HG03575 (cell line): ENCODE measurements around the gene FAM222A.

Experiments
- ATAC-seq: cut with Tn5 transposase; IDR thresholded peaks from one replicate; pipeline ENCODE4 v1.9.1; 2021; ENCODE audit not compliant: unreplicated experiment, insufficient number of reproducible peaks, low FRiP score; ENCODE audit errors: extremely low read depth

FAM222A gene

GRCh38 chr12:109713187-109714070 lies at the start of gene FAM222A:
Gene FAM222A (plus strand): TSS chr12:109713825. CDS start chr12:109744147, 30,322 bp downstream.
- ATAC-seq = peak; percentile 82

GRCh38 chr12:109664402-109664801 lies 49.2 kb upstream of the FAM222A start:
- no peak for ATAC-seq

- ATAC-seq = no peak
These were observed 47.6 kb upstream of the FAM222A start for GRCh38 chr12:109666068-109666467.

GRCh38 chr12:109670731-109671130 lies 42.9 kb upstream of the FAM222A start:
- ATAC-seq = no peak

DNA sequence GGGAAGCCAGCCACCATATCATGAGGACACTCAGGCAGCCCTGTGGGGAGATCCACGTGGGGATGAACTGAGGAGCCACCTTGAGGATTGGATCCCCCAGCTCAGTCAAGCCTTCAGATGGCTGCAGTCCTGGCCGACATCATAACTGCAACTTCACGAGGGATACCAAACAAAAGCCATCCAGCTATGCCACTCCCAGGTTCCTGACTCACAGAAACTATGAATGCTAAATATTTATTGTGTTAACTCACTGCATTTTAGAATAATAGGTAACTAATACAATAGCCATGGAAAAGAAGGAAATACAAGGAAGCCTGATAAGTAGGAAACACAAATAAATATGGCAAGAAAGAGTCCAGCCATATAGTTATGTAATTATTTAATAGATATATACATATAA lies 42.1 kb upstream of the FAM222A start:
- no peak for ATAC-seq

DNA sequence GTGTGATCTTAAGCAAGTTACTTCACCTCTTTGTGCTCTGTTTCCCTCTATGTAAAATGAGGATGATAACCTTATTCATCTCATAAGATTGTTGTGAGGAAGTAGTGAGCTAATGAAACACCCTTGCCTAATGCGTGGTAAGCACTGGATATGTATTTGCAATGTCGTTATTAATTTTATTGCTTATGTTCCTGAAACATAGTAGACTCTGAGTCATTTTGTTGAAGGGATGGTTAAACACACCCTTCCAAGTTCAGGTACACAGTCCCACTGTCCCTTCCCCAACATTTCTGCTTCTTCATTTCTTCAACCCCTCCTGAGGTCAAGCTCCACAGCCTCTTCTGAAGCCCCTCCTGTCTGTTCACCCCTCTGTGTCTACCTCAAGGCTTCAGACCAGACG lies 40.2 kb upstream of the FAM222A start:
- no peak for ATAC-seq

DNA sequence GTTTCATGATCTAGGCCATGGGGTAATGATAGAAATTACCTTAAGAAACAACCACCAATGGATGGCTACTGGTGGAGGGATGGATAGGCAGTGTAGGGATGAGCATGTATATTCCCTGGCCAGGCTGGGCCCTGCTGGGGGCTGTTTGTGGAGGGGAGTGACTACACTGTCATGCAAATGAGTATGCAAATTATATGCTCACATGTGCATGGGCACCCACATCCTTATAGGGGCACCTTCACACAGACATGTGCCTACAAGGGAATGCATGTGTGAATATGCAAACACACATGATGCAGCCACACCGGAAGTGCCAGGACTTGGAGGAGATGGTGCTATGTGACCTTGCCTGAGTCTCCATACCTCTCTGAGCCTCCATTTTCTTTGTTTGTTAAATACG lies 39.7 kb upstream of the FAM222A start:
- no peak for ATAC-seq

GRCh38 chr12:109675411-109675810 lies 38.2 kb upstream of the FAM222A start:
- no peak for ATAC-seq

- no peak for ATAC-seq
These were observed 36.3 kb upstream of the FAM222A start for GRCh38 chr12:109677279-109677691.

DNA sequence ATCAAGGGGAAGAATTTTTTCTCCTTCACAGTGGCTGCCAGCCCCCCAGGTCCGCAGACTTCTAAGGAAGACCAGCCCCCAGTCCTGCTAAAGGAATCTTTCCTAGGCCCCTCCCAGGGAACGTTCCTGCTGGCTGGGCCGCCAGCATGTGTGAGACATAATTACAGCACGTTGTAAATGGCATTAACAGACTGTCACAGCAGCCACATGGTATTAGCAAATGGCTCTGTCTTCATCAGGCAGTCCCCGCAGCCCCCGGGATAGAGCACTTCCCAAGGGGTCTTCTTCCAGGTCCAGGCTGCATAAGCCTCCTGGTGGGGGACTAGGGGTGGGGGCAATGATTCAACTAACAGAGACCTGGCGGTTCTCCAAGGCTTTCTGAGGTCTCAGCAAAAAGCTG lies 34.9 kb upstream of the FAM222A start:
- ATAC-seq = no peak

GRCh38 chr12:109679501-109680263 lies 33.9 kb upstream of the FAM222A start:
- no peak for ATAC-seq

- ATAC-seq = no peak
These were observed 33.2 kb upstream of the FAM222A start for GRCh38 chr12:109680264-109681005.

DNA sequence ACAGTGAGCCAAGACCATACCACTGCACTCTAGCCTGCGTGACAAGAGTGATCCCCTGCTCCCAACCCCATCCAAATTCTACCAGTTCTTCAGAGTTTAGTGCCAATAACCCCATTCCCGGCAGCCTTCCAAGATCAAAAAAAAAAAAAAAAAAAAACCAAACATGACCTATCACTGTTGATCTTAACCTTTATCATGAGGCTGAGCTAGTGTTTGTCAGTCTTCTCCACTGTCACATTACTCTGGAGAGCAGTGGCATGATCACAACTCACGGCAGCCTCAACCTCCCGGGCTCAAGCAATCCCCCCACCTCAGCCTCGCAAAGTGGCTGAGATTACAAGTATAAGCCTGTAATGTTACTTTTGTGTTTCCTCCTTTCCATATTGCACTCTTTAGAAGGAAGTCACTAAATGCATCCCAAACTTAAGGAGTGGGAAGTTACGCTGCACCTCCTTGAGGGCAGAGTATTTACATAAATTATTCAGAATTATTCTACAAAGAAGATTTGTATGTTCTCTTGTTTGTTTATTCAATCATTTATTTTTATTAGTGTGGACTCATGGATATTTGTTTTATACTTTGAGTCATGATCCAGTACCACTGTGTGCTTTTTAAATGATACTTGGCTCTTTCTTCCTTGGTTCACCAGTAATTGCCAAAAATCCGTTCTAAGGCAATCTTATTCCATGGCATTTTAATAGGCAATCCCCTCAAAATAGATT lies 31.5 kb upstream of the FAM222A start:
- ATAC-seq = no peak

DNA sequence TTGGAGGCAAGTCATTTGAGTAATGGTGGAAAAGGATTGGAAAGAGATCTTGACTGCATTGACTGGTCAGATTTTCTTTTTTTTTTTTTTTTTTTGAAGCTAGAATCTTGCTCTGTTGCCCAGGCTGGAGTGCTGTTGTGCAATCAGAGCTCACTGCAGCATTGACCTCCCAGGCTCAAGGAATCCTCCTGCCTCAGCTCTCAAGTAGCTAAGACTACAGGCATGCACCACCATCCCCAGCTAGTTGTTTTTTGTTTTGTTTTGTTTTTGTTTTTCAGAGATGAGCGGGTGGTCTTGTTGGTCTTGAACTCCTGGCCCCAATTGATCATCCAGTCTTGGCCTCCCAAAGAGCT lies 30.9 kb upstream of the FAM222A start:
- ATAC-seq = no peak

- ATAC-seq = no peak
These were observed 30.3 kb upstream of the FAM222A start for GRCh38 chr12:109683316-109683715.

- no peak for ATAC-seq
These were observed 27.8 kb upstream of the FAM222A start for GRCh38 chr12:109685574-109686447.

DNA sequence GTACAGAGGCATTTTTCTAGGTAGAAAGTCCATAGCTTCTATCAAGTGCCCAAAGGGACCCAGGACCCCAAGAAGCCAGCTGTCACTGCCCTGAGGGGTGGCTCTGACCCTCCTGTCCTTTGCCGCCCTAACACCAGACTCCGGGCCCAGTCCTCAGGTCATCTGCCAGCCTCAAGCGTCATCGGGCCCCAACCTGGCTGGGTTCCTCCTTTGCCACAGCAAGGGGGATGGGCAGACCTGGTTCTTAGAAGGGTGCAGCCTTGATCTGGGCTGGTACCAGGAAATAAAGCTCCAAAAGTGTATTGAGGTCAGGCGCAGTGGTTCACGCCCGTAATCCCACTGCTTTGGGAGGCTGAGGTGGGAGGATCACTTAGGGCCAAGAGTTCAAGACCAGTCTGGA lies 27.1 kb upstream of the FAM222A start:
- no peak for ATAC-seq

- no peak for ATAC-seq
These were observed 26.4 kb upstream of the FAM222A start for GRCh38 chr12:109687250-109687649.
